Right atrium auricular region (tissue), 2 donors: Measurements from ENCODE around the gene SLC16A7. TPM values are rescaled to one million over a fixed set of nuclear protein-coding genes. Genes with fewer than 3 reads are reported as not detected.

Experiments
- DNase-seq: peaks from one replicate; pipeline ENCODE4 v3.0.0-alpha.2; 2019; ENCODE audit warnings: low spot score
- H3K27ac ChIP-seq, 2 donors: fragments of 200-600 bp; sonication (generic); 1 replicate in 1 of 2; 2 replicates in 1 of 2; pipeline ENCODE4 v1.5.1; 2016 to 2019
- H3K27me3 ChIP-seq, 2 donors: fragments of 200-600 bp; sonication (generic); one replicate each; pipeline versions ENCODE4 v1.5.1 to v1.6.0; 2017 to 2019
- H3K36me3 ChIP-seq: fragments of 200-600 bp; sonication (generic); one replicate; pipeline ENCODE4 v1.5.1; 2016
- H3K4me1 ChIP-seq, 2 donors: fragments of 200-600 bp; sonication (generic); one replicate each; pipeline versions ENCODE4 v1.5.1 to v1.6.0; 2017 to 2019
- H3K4me3 ChIP-seq, 2 donors: fragments of 200-600 bp; sonication (generic); 1 replicate in 1 of 2; 2 replicates in 1 of 2; pipeline ENCODE4 v1.5.1; 2017 to 2019; ENCODE audit warnings: mild to moderate bottlenecking in 1 of 2, moderate library complexity in 1 of 2
- H3K9me3 ChIP-seq, 2 donors: fragments of 200-600 bp; sonication (generic); one replicate each; pipeline ENCODE4 v1.5.1; 2019
- total RNA-seq, 2 donors: library from RNA; depleted of rRNA; stranded (reverse); fragments of >200 nt; gene quantifications; one replicate each; pipeline ENCODE4 v1.1.0, GENCODE V29; 2016
- TF ChIP-seq, protein P1 (sequence below), 2 donors: fragments of 200-600 bp; sonication (generic); IDR thresholded peaks; one replicate each; pipeline ENCODE4 v1.5.1; 2019; ENCODE audit warnings: antibody characterized with exemption in 2 of 2

SLC16A7 gene
- total RNA-seq, 2 donors from 2014 or later: 61.0 to 139 TPM

- Histone ChIP-seq H3K4me3 (no peak overlapping the region), H3K9me3 (no peaks in the 10 kb centered on the region), H3K36me3 (no peaks in the 10 kb centered on the region), H3K27me3 (no peaks in the 10 kb centered on the region), H3K27ac (no peak overlapping the region), H3K4me1 (no peaks in the 10 kb centered on the region)
- DNase-seq: no peak
- TF ChIP-seq, protein P1, sequence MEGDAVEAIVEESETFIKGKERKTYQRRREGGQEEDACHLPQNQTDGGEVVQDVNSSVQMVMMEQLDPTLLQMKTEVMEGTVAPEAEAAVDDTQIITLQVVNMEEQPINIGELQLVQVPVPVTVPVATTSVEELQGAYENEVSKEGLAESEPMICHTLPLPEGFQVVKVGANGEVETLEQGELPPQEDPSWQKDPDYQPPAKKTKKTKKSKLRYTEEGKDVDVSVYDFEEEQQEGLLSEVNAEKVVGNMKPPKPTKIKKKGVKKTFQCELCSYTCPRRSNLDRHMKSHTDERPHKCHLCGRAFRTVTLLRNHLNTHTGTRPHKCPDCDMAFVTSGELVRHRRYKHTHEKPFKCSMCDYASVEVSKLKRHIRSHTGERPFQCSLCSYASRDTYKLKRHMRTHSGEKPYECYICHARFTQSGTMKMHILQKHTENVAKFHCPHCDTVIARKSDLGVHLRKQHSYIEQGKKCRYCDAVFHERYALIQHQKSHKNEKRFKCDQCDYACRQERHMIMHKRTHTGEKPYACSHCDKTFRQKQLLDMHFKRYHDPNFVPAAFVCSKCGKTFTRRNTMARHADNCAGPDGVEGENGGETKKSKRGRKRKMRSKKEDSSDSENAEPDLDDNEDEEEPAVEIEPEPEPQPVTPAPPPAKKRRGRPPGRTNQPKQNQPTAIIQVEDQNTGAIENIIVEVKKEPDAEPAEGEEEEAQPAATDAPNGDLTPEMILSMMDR (IDR thresholded peaks at IDR 0.05): no peak
Observed at GRCh38 chr12:59643550-59643949, 47.7 kb downstream of the SLC16A7 start.

DNA sequence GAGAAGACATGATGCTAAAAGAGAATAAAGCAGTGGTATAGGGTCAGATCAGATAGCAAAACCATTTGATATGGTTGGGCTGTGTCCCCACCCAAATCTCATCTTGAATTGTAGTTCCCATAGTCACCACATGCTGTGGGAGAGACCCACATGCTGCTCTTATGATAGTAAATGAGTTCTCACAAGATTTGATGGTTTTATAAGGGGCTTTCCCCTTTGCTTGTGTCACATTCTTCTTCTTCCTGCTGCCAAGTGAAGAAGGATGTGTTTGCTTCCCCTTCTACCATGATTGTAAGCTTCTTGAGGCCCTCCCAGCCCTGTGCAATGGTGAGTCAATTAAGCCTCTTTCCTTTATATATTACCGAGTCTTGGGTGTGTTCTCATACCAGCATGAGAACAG lies 49.4 kb downstream of the SLC16A7 start:
- no peak overlapping the region for H3K4me3 ChIP-seq
- no peaks in the 10 kb centered on the region for H3K9me3 ChIP-seq
- DNase-seq: no peak
- no peaks in the 10 kb centered on the region for H3K36me3 ChIP-seq
- H3K27ac ChIP-seq: no peak overlapping the region
- H3K27me3 ChIP-seq: no peaks in the 10 kb centered on the region
- H3K4me1 ChIP-seq: peaks cover 0 to 8% of the 10 kb centered on the region in 2 donors
- TF ChIP-seq, protein P1 (IDR thresholded peaks at IDR 0.05): no peak

- H3K36me3 ChIP-seq: no peaks in the 10 kb centered on the region
- H3K4me1 ChIP-seq: peaks cover 0 to 16% of the 10 kb centered on the region in 2 donors
- no peak for DNase-seq
- no peaks in the 10 kb centered on the region for H3K27me3 ChIP-seq
- H3K9me3 ChIP-seq: no peaks in the 10 kb centered on the region
- H3K4me3 ChIP-seq: no peak overlapping the region
- no peak overlapping the region for H3K27ac ChIP-seq
- TF ChIP-seq, protein P1 (IDR thresholded peaks at IDR 0.05): no peak
Observed at GRCh38 chr12:59646636-59647035, 50.8 kb downstream of the SLC16A7 start.

GRCh38 chr12:59649203-59649602 lies 53.4 kb downstream of the SLC16A7 start:
- Histone ChIP-seq H3K27ac (no peak overlapping the region), H3K9me3 (no peaks in the 10 kb centered on the region), H3K36me3 (no peaks in the 10 kb centered on the region), H3K4me3 (no peak overlapping the region), H3K4me1 (peaks cover 0 to 16% of the 10 kb centered on the region in 2 donors), H3K27me3 (no peaks in the 10 kb centered on the region)
- TF ChIP-seq, protein P1 (IDR thresholded peaks at IDR 0.05): no peak
- no peak for DNase-seq

- Histone ChIP-seq H3K9me3 (no peaks in the 10 kb centered on the region), H3K4me3 (no peak overlapping the region), H3K36me3 (no peaks in the 10 kb centered on the region), H3K27me3 (no peaks in the 10 kb centered on the region), H3K4me1 (peaks cover 0 to 16% of the 10 kb centered on the region in 2 donors), H3K27ac (peak overlapping the region; percentile 39 to 72)
- TF ChIP-seq, protein P1 (IDR thresholded peaks at IDR 0.05): peak in 1 of 2 donors; percentile 40
- DNase-seq: no peak
Observed at GRCh38 chr12:59650588-59651228, 54.9 kb downstream of the SLC16A7 start.
